GM21737 (cell line): ENCODE results near the gene SLC16A3.
"Not testable (repeated sequence)": the region's sequence is repeated elsewhere in the genome, so short reads cannot be mapped to it uniquely, and the experiment has no call there.

Experiments
- ATAC-seq: cut with Tn5 transposase; IDR thresholded peaks from one replicate; pipeline ENCODE4 v1.9.1; 2021; ENCODE audit warnings: mild to moderate bottlenecking, moderate library complexity; ENCODE audit not compliant: unreplicated experiment

The SLC16A3 gene

GRCh38 chr17:82228842-82229697, at the start of gene SLC16A3:
TSS of gene SLC16A3 (plus strand) at chr17:82229042. CDS start at chr17:82236009, 6,967 bp downstream.
- peak; percentile 38 for ATAC-seq

GRCh38 chr17:82179412-82179811, 49.4 kb upstream of the SLC16A3 start:
- ATAC-seq, result no peak

- no peak for ATAC-seq
Measured at GRCh38 chr17:82179946-82180475, 48.8 kb upstream of the SLC16A3 start.

- ATAC-seq, result no peak
Measured at GRCh38 chr17:82180776-82181528, 47.9 kb upstream of the SLC16A3 start.

GRCh38 chr17:82184761-82185160, 44.1 kb upstream of the SLC16A3 start:
- no peak for ATAC-seq

GRCh38 chr17:82186221-82186620, 42.6 kb upstream of the SLC16A3 start:
- ATAC-seq, result no peak

GRCh38 chr17:82187500-82187899, 41.3 kb upstream of the SLC16A3 start:
- no peak for ATAC-seq

GRCh38 chr17:82188001-82188961, 40.6 kb upstream of the SLC16A3 start:
- ATAC-seq, result no peak

- not testable (repeated sequence) for ATAC-seq
Measured at GRCh38 chr17:82193050-82193449, 35.8 kb upstream of the SLC16A3 start.

- ATAC-seq, result no peak
Measured at GRCh38 chr17:82193520-82194220, 35.2 kb upstream of the SLC16A3 start.

- ATAC-seq, result no peak
Measured at GRCh38 chr17:82194765-82195164, 34.1 kb upstream of the SLC16A3 start.

- no peak for ATAC-seq
Measured at GRCh38 chr17:82195675-82196672, 32.9 kb upstream of the SLC16A3 start.

GRCh38 chr17:82198092-82198491, 30.8 kb upstream of the SLC16A3 start:
- ATAC-seq, result no peak

GRCh38 chr17:82199496-82199895, 29.3 kb upstream of the SLC16A3 start:
- no peak for ATAC-seq

GRCh38 chr17:82200135-82200534, 28.7 kb upstream of the SLC16A3 start:
- ATAC-seq, result no peak

GRCh38 chr17:82200743-82201497, 27.9 kb upstream of the SLC16A3 start:
- ATAC-seq, result no peak

GRCh38 chr17:82201498-82201910, 27.3 kb upstream of the SLC16A3 start:
- no peak for ATAC-seq

- ATAC-seq, result no peak
Measured at GRCh38 chr17:82202981-82203380, 25.9 kb upstream of the SLC16A3 start.
